Neural cell (in vitro differentiated cells): ENCODE data around the gene RELL2.

Experiments
- MXI1 ChIP-seq: fragments of 450-650 bp; conservative IDR thresholded peaks from 2 replicates; pipeline ENCODE4 v1.6.1; 2014; ENCODE audit warnings: antibody characterized with exemption, mild to moderate bottlenecking; ENCODE audit not compliant: poor library complexity, severe bottlenecking
- TF ChIP-seq, protein P1 (sequence below): fragments of 450-650 bp; IDR thresholded peaks from 2 replicates; pipeline ENCODE4 v1.5.1; 2014; ENCODE audit warnings: antibody characterized with exemption, mild to moderate bottlenecking, moderate library complexity; ENCODE audit not compliant: poor library complexity, severe bottlenecking

DNA sequence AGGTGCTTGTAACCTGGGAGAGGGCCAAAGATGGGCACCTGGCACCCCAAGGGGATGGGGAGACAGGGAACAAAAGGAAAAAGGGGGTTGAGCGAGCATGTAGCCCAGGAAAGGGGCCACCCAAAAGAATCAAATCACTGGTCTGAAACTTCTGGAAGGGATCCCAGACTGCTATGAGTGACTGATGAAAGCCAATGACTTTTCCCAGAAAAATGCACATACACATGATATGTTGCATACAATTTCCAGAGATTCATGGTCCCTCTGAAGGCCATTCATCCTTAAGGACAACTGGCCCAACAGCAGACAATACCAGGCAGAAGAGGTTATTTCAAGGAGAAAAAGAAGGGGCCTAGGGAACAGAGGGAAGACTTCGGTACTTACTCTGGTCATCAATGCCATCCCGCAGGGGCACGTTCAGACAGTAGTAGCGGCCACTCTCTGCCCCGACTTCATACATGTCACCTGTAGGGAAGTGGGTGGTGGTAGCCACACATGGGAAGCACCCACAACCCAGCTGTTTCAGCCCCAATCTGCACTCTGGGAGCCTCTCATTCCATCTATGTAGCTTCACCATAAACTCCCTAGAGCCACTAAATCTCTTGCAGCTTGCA is 8.5 kb upstream of the RELL2 start:
- TF ChIP-seq, protein P1, sequence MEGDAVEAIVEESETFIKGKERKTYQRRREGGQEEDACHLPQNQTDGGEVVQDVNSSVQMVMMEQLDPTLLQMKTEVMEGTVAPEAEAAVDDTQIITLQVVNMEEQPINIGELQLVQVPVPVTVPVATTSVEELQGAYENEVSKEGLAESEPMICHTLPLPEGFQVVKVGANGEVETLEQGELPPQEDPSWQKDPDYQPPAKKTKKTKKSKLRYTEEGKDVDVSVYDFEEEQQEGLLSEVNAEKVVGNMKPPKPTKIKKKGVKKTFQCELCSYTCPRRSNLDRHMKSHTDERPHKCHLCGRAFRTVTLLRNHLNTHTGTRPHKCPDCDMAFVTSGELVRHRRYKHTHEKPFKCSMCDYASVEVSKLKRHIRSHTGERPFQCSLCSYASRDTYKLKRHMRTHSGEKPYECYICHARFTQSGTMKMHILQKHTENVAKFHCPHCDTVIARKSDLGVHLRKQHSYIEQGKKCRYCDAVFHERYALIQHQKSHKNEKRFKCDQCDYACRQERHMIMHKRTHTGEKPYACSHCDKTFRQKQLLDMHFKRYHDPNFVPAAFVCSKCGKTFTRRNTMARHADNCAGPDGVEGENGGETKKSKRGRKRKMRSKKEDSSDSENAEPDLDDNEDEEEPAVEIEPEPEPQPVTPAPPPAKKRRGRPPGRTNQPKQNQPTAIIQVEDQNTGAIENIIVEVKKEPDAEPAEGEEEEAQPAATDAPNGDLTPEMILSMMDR: no peak
- no peak for TF ChIP-seq MXI1
